K562 (cell line): ENCODE results near the gene OSBPL10. TPM values are rescaled to one million over a fixed set of nuclear protein-coding genes. Genes with fewer than 3 reads are reported as not detected.

Source experiments
- ATAC-seq: fragments of 200-7000 bp; cut with Tn5 transposase; 3 replicates; pipeline ENCODE4 v1.9.1; 2020; ENCODE audit warnings: moderate library complexity
- BruUV-seq: library from RNA; stranded (reverse); fragments of 400-500 nt; replicated peaks from 2 replicates; lab custom pipeline; 2021; lab: Mats Ljungman, UMichigan
- CTCF ChIA-PET: fragments of 300-600 bp; formaldehyde crosslinking; extraction: SDS; loops from one replicate; lab custom pipeline; 2021; ENCODE audit warnings: low intra/inter-chr PET ratio; lab: Yijun Ruan, JAX
- POLR2A ChIA-PET: fragments of 300-600, 350-650 bp; sonication (Branson Sonifier 250); formaldehyde crosslinking; extraction: SDS; loops from one replicate; lab custom pipeline; 2021; ENCODE audit warnings: antibody characterized with exemption, inconsistent platforms; lab: Yijun Ruan, JAX
- DNase-seq, 4 experiments: peaks; one replicate each; pipeline versions ENCODE4 v3.0.0 to v3.0.0-alpha.2; 2011 to 2018; ENCODE audit warnings: low spot score in 3 of 4, mixed read lengths in 3 of 4; ENCODE audit errors: extremely low read depth in 1 of 4
- FAIRE-seq: peaks from 2 replicates; lab custom pipeline; 2011; peaks lifted over from hg19 to GRCh38; lab: Jason Lieb, UNC
- H2AFZ ChIP-seq: 2 replicates; pipeline ENCODE4 v1.6.0; 2011; ENCODE audit warnings: low read depth, low read length, control low read depth, inconsistent platforms
- H3K27ac ChIP-seq: fragments of 200-600 bp; 3 replicates; pipeline ENCODE4 v1.8.0; 2011; ENCODE audit warnings: low read depth, mild to moderate bottlenecking, control low read depth, inconsistent platforms, low read length, moderate library complexity, mixed read lengths; ENCODE audit errors: extremely low read depth
- H3K27me3 ChIP-seq, 2 experiments: fragments of 300-600 bp in 1 of 2; 2 replicates in 1 of 2; 3 replicates in 1 of 2; pipeline versions ENCODE4 v1.6.0 to v1.8.0; 2011; ENCODE audit warnings: inconsistent platforms in 2 of 2, low read length in 2 of 2, mild to moderate bottlenecking in 1 of 2, mixed read lengths in 1 of 2, moderate library complexity in 1 of 2; ENCODE audit not compliant: control insufficient read depth in 2 of 2, insufficient read depth in 2 of 2
- H3K36me3 ChIP-seq: fragments of 300-600 bp; 3 replicates; pipeline ENCODE4 v1.8.0; 2011; ENCODE audit warnings: mild to moderate bottlenecking, low read length, inconsistent platforms; ENCODE audit not compliant: control insufficient read depth, insufficient read depth
- H3K4me1 ChIP-seq, 2 experiments: fragments of 200-600 bp in 1 of 2; replicated peaks in 1 of 2; 2 replicates in 1 of 2; 3 replicates in 1 of 2; pipeline versions ENCODE4 v1.5.1 to v1.8.0; 2011; ENCODE audit warnings: inconsistent platforms in 2 of 2, low read length in 2 of 2, mild to moderate bottlenecking in 1 of 2, mixed read lengths in 1 of 2, moderate library complexity in 1 of 2; ENCODE audit not compliant: control insufficient read depth in 2 of 2, insufficient read depth in 2 of 2
- H3K4me2 ChIP-seq: 2 replicates; pipeline ENCODE4 v1.6.1; 2011; ENCODE audit warnings: low read length, control low read depth, inconsistent platforms, mixed read lengths; ENCODE audit not compliant: insufficient read depth
- H3K4me3 ChIP-seq: fragments of 200-600 bp; sonication (generic), shearing (Covaris generic); 2 replicates; pipeline ENCODE4 v1.5.1; 2016; ENCODE audit warnings: control low read depth, inconsistent platforms
- H3K79me2 ChIP-seq: fragments of 200-600 bp; 3 replicates; pipeline ENCODE4 v1.8.0; 2011; ENCODE audit warnings: low read length, inconsistent platforms; ENCODE audit not compliant: control insufficient read depth, insufficient read depth
- H3K9ac ChIP-seq, 2 experiments: 2 replicates each; pipeline versions ENCODE4 v1.6.0 to v1.6.1; 2011; ENCODE audit warnings: low read depth in 2 of 2, low read length in 2 of 2, control low read depth in 1 of 2, inconsistent platforms in 1 of 2, mild to moderate bottlenecking in 1 of 2, mixed read lengths in 1 of 2; ENCODE audit not compliant: insufficient read depth in 1 of 2
- H3K9me1 ChIP-seq: one replicate; pipeline ENCODE4 v1.6.0; 2011; ENCODE audit warnings: inconsistent platforms, mild to moderate bottlenecking, low read length, moderate library complexity; ENCODE audit not compliant: control insufficient read depth, insufficient read depth
- H3K9me3 ChIP-seq: replicated peaks from 2 replicates; pipeline ENCODE4 v1.5.1; 2011; ENCODE audit warnings: low read depth, low read length, inconsistent platforms; ENCODE audit not compliant: control insufficient read depth, insufficient read depth
- H4K20me1 ChIP-seq: replicated peaks from 2 replicates; pipeline ENCODE4 v1.6.1; 2011; ENCODE audit warnings: low read length, inconsistent platforms, mixed read lengths; ENCODE audit not compliant: control insufficient read depth, insufficient read depth
- CHD4 ChIP-seq: fragments of 200-600 bp; sonication (generic); IDR thresholded peaks from 3 replicates; pipeline ENCODE4 v1.6.1; 2012; ENCODE audit warnings: low read depth, mild to moderate bottlenecking, mixed read lengths, low read length, inconsistent platforms; ENCODE audit not compliant: insufficient read depth, insufficient replicate concordance, poor library complexity, severe bottlenecking
- ETS2 ChIP-seq: IDR thresholded peaks from 2 replicates; pipeline ENCODE4 v1.6.1; 2016; ENCODE audit warnings: borderline replicate concordance, missing genetic modification characterization, mild to moderate bottlenecking, moderate library complexity, missing compliant biosample characterization; ENCODE audit not compliant: poor library complexity, severe bottlenecking
- XRCC3 ChIP-seq: fragments of 450-650 bp; IDR thresholded peaks from 2 replicates; pipeline ENCODE4 v1.6.1; 2017; ENCODE audit warnings: mild to moderate bottlenecking, moderate library complexity
- ZFP30 ChIP-seq: fragments of 250-450 bp; sonication (Bioruptor Pico); IDR thresholded peaks from 2 replicates; pipeline ENCODE4 v1.8.0; 2022; ENCODE audit warnings: moderate library complexity, mild to moderate bottlenecking, inconsistent platforms, borderline replicate concordance
- ZNF277 ChIP-seq: fragments of 250-450 bp; sonication (Bioruptor Pico); IDR thresholded peaks from 2 replicates; pipeline ENCODE4 v1.8.0; 2022; ENCODE audit warnings: inconsistent platforms, mild to moderate bottlenecking, moderate library complexity, borderline replicate concordance
- ZNF3 ChIP-seq: fragments of 250-450 bp; sonication (Bioruptor Pico); IDR thresholded peaks from 2 replicates; pipeline ENCODE4 v1.5.0; 2021; ENCODE audit warnings: mild to moderate bottlenecking, moderate library complexity
- WGBS: fragments of 100-300 bp; shearing (Covaris generic); methylation state at CpG from one replicate; pipeline ENCODE4 v1.1.6; 2016; ENCODE audit warnings: low coverage, mixed read lengths; ENCODE audit not compliant: insufficient coverage; ENCODE audit errors: missing lambda C conversion rate; 5-methylcytosine and 5-hydroxymethylcytosine counted together
- in situ Hi-C: fragments of 300-500 bp; cut with MboI; formaldehyde crosslinking; loops from 4 replicates; pipeline ENCODE4 v1.15.0; 2018; ENCODE audit warnings: inconsistent platforms, mixed read lengths
- intact Hi-C: fragments of 100-400 bp; cut with micrococcal nuclease; formaldehyde crosslinking; loops from 2 replicates; pipeline ENCODE4 v1.14.2; 2022
- polyA plus RNA-seq, 8 experiments: library from polyadenylated mRNA; depleted of rRNA in 4 of 8; stranded (reverse) in 5 of 8; unstranded in 3 of 8; fragments of >200 nt; fragmentation: Nextera tagmentation in 2 of 8; fragmentation: Illumina TruSeq in 1 of 8; extraction: Ambion mirVana in 2 of 8; extraction: Trizol in 1 of 8; gene quantifications; 2 replicates each; pipeline versions ENCODE4 v1.2.1 to v1.2.3, GENCODE V29; 2011 to 2014; ENCODE audit warnings: inconsistent platforms in 1 of 8, missing spikeins in 1 of 8
- total RNA-seq, 7 experiments: library from RNA; depleted of rRNA in 6 of 7; stranded (reverse); fragments of >200 nt in 6 of 7; fragmentation: Illumina TruSeq in 2 of 7; extraction: Trizol in 2 of 7; gene quantifications; 2 replicates each; pipeline versions ENCODE4 v1.2.1 to v1.2.3, GENCODE V29; 2011 to 2021; ENCODE audit warnings: low replicate concordance in 1 of 7

Gene OSBPL10
- total and polyA plus RNA-seq, 9 of the 15 experiments (the other 6 are each of a cell fraction or from before 2014, with no cell fraction given), result 0.03 to 0.19 (median 0.14) TPM; not detected in 2

- peaks cover 2 to 4% of the 10 kb centered on the region in 2 experiments; a peak in 2 of 5 replicates for H3K27me3 ChIP-seq
- intact Hi-C loops (no loop called here), in situ Hi-C loops (loop anchor here (25.0 kb wide), 1 partner anchor 967 kb away; no protein-coding TSS in a partner anchor)
- H3K4me2 ChIP-seq, result no peak overlapping the region
- H3K79me2 ChIP-seq, result no peaks in the 10 kb centered on the region
- no peaks in the 10 kb centered on the region for H4K20me1 ChIP-seq
- H3K27ac ChIP-seq, result no peak overlapping the region
- no peaks in the 10 kb centered on the region for H3K9me3 ChIP-seq
- no peaks in the 10 kb centered on the region for H3K4me1 ChIP-seq
- no peak overlapping the region for H2AFZ ChIP-seq
- H3K36me3 ChIP-seq, result no peaks in the 10 kb centered on the region
- WGBS, result 4% methylated on average over 6 of the region's 6 CpGs
- DNase-seq (no peak), FAIRE-seq (no peak), ATAC-seq (no peak)
- no peak overlapping the region for H3K9ac ChIP-seq
- no peak overlapping the region for H3K4me3 ChIP-seq
- ChIA-PET POLR2A (no interaction called here), CTCF (no interaction called here)
- no TSS peak for BruUV-seq
- TF ChIP-seq CHD4, result no peak
- TF ChIP-seq ZFP30 (CRISPR knock-in tag), result no peak
- TF ChIP-seq ETS2, result no peak
- H3K9me1 ChIP-seq, result no peaks in the 10 kb centered on the region
These were observed 226.3 kb downstream of the OSBPL10 start for GRCh38 chr3:31754575-31755278.

- H3K36me3 ChIP-seq, result no peaks in the 10 kb centered on the region
- H2AFZ ChIP-seq, result no peak overlapping the region
- FAIRE-seq (no peak), DNase-seq (no peak), ATAC-seq (no peak)
- no peaks in the 10 kb centered on the region for H4K20me1 ChIP-seq
- H3K9me3 ChIP-seq, result no peaks in the 10 kb centered on the region
- H3K4me2 ChIP-seq, result no peak overlapping the region
- no peaks in the 10 kb centered on the region for H3K9me1 ChIP-seq
- POLR2A ChIA-PET, result interaction anchor here (0.7 kb wide), 1 partner anchor 562 kb away, joined by 3 read pairs; no protein-coding TSS in a partner anchor
- H3K27me3 ChIP-seq, result peaks cover 2 to 5% of the 10 kb centered on the region in 2 experiments; a peak in 3 of 5 replicates
- WGBS, result 3% methylated on average over 7 of the region's 7 CpGs
- H3K9ac ChIP-seq, result no peak overlapping the region
- no peak overlapping the region for H3K4me3 ChIP-seq
- no peaks in the 10 kb centered on the region for H3K79me2 ChIP-seq
- no peaks in the 10 kb centered on the region for H3K4me1 ChIP-seq
- intact Hi-C loops, result no loop called here
- BruUV-seq, result no TSS peak
- CTCF ChIA-PET, result no interaction called here
- H3K27ac ChIP-seq, result no peak overlapping the region
- in situ Hi-C loops, result loop anchor here (25.0 kb wide), 1 partner anchor 966 kb away; no protein-coding TSS in a partner anchor
- no peak for TF ChIP-seq ZNF3 (CRISPR knock-in tag)
- no peak for TF ChIP-seq ZNF277 (CRISPR knock-in tag)
- TF ChIP-seq XRCC3, result no peak
These were observed 228.0 kb downstream of the OSBPL10 start for GRCh38 chr3:31753050-31753425.
